Hepatocyte (in vitro differentiated cells): Measurements from ENCODE around the gene ARID1A. TPM values are rescaled to one million over a fixed set of nuclear protein-coding genes. Genes with fewer than 3 reads are reported as not detected.

Source experiments
- DNase-seq: peaks from one replicate; pipeline ENCODE4 v3.0.0-alpha.2; 2016; ENCODE audit warnings: low spot score
- H2AFZ ChIP-seq: fragments of 200-600 bp; sonication (generic); 2 replicates; pipeline ENCODE4 v1.6.0; 2016; ENCODE audit warnings: antibody characterized with exemption, mild to moderate bottlenecking
- H3K27ac ChIP-seq: fragments of 200-600 bp; sonication (generic); 2 replicates; pipeline ENCODE4 v1.5.1; 2016; ENCODE audit warnings: mild to moderate bottlenecking
- H3K27me3 ChIP-seq: fragments of 200-600 bp; sonication (generic); 2 replicates; pipeline ENCODE4 v1.6.1; 2016
- H3K36me3 ChIP-seq: fragments of 200-600 bp; sonication (generic); replicated peaks from 2 replicates; pipeline ENCODE4 v1.5.1; 2016; ENCODE audit warnings: low read depth; ENCODE audit not compliant: insufficient read depth
- H3K4me1 ChIP-seq: fragments of 200-600 bp; sonication (generic); 2 replicates; pipeline ENCODE4 v1.5.1; 2016; ENCODE audit warnings: mild to moderate bottlenecking, moderate library complexity; ENCODE audit not compliant: insufficient read depth
- H3K4me2 ChIP-seq: fragments of 200-600 bp; sonication (generic); 2 replicates; pipeline ENCODE4 v1.6.0; 2016
- H3K4me3 ChIP-seq: fragments of 200-600 bp; sonication (generic); 2 replicates; pipeline ENCODE4 v1.5.1; 2016; ENCODE audit warnings: mild to moderate bottlenecking
- H3K79me2 ChIP-seq: fragments of 200-600 bp; sonication (generic); 2 replicates; pipeline ENCODE4 v1.6.0; 2017; ENCODE audit warnings: mild to moderate bottlenecking
- H3K9me2 ChIP-seq: fragments of 200-600 bp; sonication (generic); replicated peaks from 2 replicates; pipeline ENCODE4 v1.6.0; 2017; ENCODE audit warnings: mild to moderate bottlenecking; ENCODE audit not compliant: insufficient read depth
- H3K9me3 ChIP-seq: fragments of 200-600 bp; sonication (generic); 2 replicates; pipeline ENCODE4 v1.5.1; 2016; ENCODE audit warnings: low read depth, mild to moderate bottlenecking
- H4K20me1 ChIP-seq: fragments of 200-600 bp; sonication (generic); 2 replicates; pipeline ENCODE4 v1.6.0; 2016; ENCODE audit warnings: mild to moderate bottlenecking; ENCODE audit not compliant: insufficient read depth, poor library complexity, severe bottlenecking
- EZH2 ChIP-seq: fragments of 200-600 bp; sonication (generic); IDR thresholded peaks from 2 replicates; pipeline ENCODE4 v1.6.1; 2016; ENCODE audit warnings: antibody characterized with exemption, mild to moderate bottlenecking, borderline replicate concordance
- EZH2phosphoT487 ChIP-seq: fragments of 200-600 bp; sonication (generic); IDR thresholded peaks from one replicate; pipeline ENCODE4 v1.6.1; 2018; ENCODE audit warnings: antibody characterized with exemption, mild to moderate bottlenecking, low read depth, moderate library complexity; ENCODE audit not compliant: unreplicated experiment, severe bottlenecking
- WGBS: methylation state at CpG from one replicate; pipeline ENCODE4 v1.1.6; 2016; ENCODE audit warnings: low lambda C conversion rate; ENCODE audit errors: missing lambda C conversion rate; 5-methylcytosine and 5-hydroxymethylcytosine counted together
- polyA plus RNA-seq: library from polyadenylated mRNA; unstranded; fragments of >200 nt; fragmentation: Nextera tagmentation; extraction: Ambion mirVana; gene quantifications from 2 replicates; pipeline ENCODE4 v1.2.1, GENCODE V29; 2016
- total RNA-seq: library from RNA; depleted of rRNA; stranded (reverse); fragments of >200 nt; gene quantifications from 2 replicates; pipeline ENCODE4 v1.2.3, GENCODE V29; 2014
- TF ChIP-seq, protein P1 (sequence below): fragments of 200-600 bp; sonication (generic); IDR thresholded peaks from 2 replicates; pipeline ENCODE4 v1.5.1; 2016; ENCODE audit warnings: antibody characterized with exemption, mild to moderate bottlenecking; ENCODE audit not compliant: poor library complexity

Gene ARID1A
- total and polyA plus RNA-seq, 2 experiments from 2014 or later = 27.9 to 35.8 TPM

- under 1% methylated on average over 8 of the region's 8 CpGs for WGBS
- DNase-seq = peak; percentile 91
Observed at GRCh38 chr1:26697978-26698849, 2.4 kb downstream of the ARID1A start.

GRCh38 chr1:26700711-26701110 lies 4.9 kb downstream of the ARID1A start:
- H3K4me3 ChIP-seq = no peak overlapping the region
- H4K20me1 ChIP-seq = peaks cover 83% of the 10 kb centered on the region
- no peak for DNase-seq
- H3K9me2 ChIP-seq = no peaks in the 10 kb centered on the region
- H3K4me1 ChIP-seq = peaks cover 53% of the 10 kb centered on the region
- peak overlapping the region; percentile 12 for H3K27ac ChIP-seq
- TF ChIP-seq EZH2phosphoT487 = no peak
- no peak for TF ChIP-seq EZH2
- TF ChIP-seq, protein P1, sequence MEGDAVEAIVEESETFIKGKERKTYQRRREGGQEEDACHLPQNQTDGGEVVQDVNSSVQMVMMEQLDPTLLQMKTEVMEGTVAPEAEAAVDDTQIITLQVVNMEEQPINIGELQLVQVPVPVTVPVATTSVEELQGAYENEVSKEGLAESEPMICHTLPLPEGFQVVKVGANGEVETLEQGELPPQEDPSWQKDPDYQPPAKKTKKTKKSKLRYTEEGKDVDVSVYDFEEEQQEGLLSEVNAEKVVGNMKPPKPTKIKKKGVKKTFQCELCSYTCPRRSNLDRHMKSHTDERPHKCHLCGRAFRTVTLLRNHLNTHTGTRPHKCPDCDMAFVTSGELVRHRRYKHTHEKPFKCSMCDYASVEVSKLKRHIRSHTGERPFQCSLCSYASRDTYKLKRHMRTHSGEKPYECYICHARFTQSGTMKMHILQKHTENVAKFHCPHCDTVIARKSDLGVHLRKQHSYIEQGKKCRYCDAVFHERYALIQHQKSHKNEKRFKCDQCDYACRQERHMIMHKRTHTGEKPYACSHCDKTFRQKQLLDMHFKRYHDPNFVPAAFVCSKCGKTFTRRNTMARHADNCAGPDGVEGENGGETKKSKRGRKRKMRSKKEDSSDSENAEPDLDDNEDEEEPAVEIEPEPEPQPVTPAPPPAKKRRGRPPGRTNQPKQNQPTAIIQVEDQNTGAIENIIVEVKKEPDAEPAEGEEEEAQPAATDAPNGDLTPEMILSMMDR = no peak
- H3K36me3 ChIP-seq = no peaks in the 10 kb centered on the region
- no peak overlapping the region for H2AFZ ChIP-seq
- peaks cover 91% of the 10 kb centered on the region for H3K79me2 ChIP-seq
- no peaks in the 10 kb centered on the region for H3K27me3 ChIP-seq
- no peaks in the 10 kb centered on the region for H3K9me3 ChIP-seq
- peak overlapping the region; percentile 83 for H3K4me2 ChIP-seq

More at GRCh38 chr1:26697978-26698849, 2.4 kb downstream of the ARID1A start:
- no peaks in the 10 kb centered on the region for H3K9me2 ChIP-seq
- peak overlapping the region; percentile 39 for H3K4me3 ChIP-seq
- H2AFZ ChIP-seq = no peak overlapping the region
- H3K4me1 ChIP-seq = peaks cover 63% of the 10 kb centered on the region
- no peak for TF ChIP-seq EZH2
- peaks cover 66% of the 10 kb centered on the region for H3K79me2 ChIP-seq
- no peaks in the 10 kb centered on the region for H3K36me3 ChIP-seq
- peaks cover 58% of the 10 kb centered on the region for H4K20me1 ChIP-seq
- peak overlapping the region; percentile 83 for H3K4me2 ChIP-seq
- peak overlapping the region; percentile 93 for H3K27ac ChIP-seq
- no peaks in the 10 kb centered on the region for H3K9me3 ChIP-seq
- no peaks in the 10 kb centered on the region for H3K27me3 ChIP-seq

GRCh38 chr1:26701266-26701994 lies 5.6 kb downstream of the ARID1A start:
- H3K27ac ChIP-seq = peak overlapping the region; percentile 12
- no peak for DNase-seq
- peaks cover 97% of the 10 kb centered on the region for H3K79me2 ChIP-seq
- H3K36me3 ChIP-seq = no peaks in the 10 kb centered on the region
- no peak overlapping the region for H2AFZ ChIP-seq
- no peaks in the 10 kb centered on the region for H3K27me3 ChIP-seq
- WGBS = 50% methylated on average over 5 of the region's 5 CpGs
- peak overlapping the region; percentile 83 for H3K4me2 ChIP-seq
- no peaks in the 10 kb centered on the region for H3K9me2 ChIP-seq
- H3K9me3 ChIP-seq = no peaks in the 10 kb centered on the region
- H3K4me3 ChIP-seq = no peak overlapping the region
- H3K4me1 ChIP-seq = peaks cover 61% of the 10 kb centered on the region
- peaks cover 90% of the 10 kb centered on the region for H4K20me1 ChIP-seq
- TF ChIP-seq, protein P1 = no peak
- TF ChIP-seq EZH2phosphoT487 (no peak), EZH2 (no peak)
